ENCODE data around the gene CCDC187.

Gene CCDC187

DNA sequence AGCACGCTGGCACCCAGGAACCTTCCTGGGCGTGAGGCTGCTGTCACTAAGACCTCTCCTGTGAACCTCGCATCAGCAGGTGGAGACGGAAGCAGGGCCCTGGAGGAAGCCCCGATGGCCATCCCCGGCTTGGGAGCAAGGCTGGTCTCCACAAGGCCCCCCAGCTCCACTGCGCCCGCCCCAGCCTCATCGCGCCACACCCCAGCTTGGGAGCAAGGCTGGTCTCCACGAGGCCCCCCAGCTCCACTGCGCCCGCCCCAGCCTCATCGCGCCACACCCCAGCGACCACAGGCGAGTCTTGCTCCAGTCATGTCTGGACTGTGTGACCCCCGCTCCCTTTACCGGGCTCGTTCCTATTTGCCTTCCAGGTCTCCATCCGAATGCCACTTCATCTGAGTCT lies 69.3 kb downstream of the CCDC187 start:
- DNase-seq (ENCODE audit: extremely low spot score, insufficient read length, low read depth) (no peak), FAIRE-seq (no peak)

DNA sequence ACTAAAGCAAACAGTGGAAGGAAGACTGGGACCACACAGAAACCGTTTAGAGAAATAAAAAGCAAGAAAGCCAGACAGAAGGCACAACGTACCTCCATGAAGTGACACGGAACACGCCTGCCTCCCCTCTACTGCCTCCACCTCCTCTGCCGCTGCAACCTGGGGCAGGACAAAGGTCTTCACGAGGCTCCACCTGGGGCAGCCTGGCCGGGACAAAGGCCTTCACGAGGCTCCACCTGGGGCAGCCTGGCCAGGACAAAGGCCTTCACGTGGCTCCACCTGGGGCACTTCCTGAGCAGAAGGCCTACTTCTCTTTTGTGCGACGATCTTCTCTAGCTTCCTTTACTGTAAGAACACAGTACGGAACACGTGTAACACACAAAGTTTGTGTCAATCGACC lies 70.0 kb downstream of the CCDC187 start:
- no peak for FAIRE-seq
- no peak for DNase-seq (ENCODE audit: extremely low spot score, insufficient read length, low read depth)

DNA sequence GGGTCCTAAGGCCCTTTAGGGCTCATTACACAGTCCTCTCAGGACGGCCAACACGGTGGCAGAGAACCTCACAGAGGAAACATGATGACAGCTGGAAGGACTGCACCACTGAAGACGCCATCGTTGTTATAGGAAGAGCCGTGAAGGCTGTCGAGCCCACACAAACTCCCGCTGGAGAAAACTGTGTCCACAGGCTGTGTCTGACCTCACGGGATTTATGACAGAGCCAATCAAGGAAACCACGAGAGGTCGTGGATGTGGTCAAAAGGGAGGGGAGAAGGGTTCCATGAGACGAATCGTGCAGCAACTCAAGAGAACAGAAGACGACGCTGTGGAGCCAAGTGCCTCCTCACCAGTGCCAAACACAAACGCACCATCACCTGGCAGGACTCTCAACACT lies 70.5 kb downstream of the CCDC187 start:
- DNase-seq (ENCODE audit: extremely low spot score, insufficient read length, low read depth) (no peak), FAIRE-seq (no peak)

DNA sequence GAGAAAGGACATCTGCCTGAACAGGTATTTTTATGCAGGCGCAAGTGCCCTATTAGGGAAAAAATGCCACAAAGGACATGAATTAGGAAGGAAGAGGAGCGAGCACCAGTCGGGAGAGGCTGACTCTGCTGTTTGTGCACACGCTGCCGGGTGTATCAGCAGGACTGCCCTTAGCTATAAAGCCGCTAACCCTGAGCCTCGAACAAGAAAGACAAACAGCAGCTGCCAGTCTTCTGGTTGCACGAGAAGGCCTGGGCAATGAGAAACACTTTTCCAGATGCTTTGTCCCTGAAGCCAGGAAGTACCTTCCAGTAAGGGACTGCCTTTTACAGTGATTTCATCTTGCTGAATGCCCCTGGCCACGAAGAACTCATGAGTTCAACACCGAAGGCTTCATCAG lies 70.9 kb downstream of the CCDC187 start:
- no peak for FAIRE-seq
- no peak for DNase-seq (ENCODE audit: extremely low spot score, insufficient read length, low read depth)

DNA sequence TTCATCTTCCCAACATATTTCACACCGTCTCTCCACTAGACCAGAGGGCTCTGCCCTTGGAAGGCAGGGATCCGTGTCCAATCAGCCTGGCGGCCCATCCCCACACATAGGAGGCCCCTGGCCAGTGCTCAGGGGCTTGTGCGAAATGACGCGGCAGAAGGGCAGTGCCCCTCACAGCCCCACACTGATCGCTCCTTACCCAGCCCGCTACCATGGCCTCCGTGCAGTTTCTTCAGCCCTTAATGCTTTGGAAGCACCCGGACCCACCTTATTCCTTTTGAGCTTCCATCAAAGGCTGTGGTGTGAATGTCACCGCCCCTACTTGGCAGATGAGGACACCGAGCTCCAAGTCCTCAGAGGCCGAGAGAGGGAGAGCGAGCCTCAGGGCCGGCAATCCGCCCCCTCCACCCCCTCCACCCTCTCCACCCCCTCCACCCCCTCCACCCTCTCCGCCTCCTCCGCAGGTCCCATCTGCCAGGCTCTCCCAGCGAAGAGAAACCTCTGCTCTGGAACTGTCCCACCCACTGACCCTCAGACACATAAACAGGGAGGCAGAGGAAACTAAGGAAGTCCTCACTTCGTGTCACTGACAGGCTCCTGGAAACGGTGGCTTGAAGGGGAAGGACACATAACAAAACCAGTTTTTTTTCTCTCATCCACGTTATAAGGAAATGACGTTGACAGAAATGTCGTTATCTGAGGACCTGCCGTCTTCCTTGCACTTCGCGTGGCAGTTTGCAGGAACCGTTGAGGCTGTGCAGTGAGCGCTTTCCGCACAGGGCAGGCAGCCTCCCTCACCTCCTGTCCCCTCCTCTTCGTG lies 72.2 kb downstream of the CCDC187 start:
- FAIRE-seq (no peak), DNase-seq (ENCODE audit: extremely low spot score, insufficient read length, low read depth) (no peak)

DNA sequence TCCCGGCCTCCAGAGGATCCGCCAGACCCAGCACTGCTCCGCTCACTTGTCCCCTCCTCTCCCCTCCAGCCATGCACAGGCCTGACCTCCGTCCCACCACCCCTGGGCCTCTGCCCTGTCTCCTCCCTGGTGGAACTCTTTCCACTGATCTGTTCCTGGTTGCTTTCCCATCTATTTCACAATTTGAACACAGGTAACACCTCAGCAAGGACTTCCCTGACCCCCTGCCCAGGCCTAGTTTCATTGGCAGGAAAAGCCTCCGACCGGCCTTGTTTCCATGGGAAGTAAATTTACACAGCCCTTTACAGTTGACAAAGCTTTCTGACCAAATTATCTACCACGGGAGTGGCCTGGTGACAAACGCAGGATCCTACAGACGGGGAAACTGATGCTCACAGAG lies 73.1 kb downstream of the CCDC187 start:
- no peak for FAIRE-seq

DNA sequence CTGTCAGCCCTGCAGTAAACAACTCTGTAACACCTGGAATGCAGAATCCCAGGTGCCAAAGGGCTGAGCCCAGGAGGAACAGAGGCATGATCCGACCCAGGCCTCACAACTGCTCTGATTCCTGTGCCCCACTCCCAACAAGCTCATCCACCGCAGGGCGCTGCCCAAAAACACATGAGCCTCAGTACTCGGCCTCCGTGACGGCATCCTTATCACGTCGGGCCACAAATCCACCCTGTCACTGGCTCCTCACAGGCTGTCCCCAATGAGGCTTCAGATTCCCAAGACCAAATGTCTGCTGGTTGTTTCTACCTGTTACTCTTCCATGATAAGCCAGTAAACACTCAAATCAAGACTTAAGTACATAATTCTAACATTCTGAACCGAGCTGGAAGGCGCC lies 73.5 kb downstream of the CCDC187 start:
- no peak for DNase-seq (ENCODE audit: extremely low spot score, insufficient read length, low read depth)
- no peak for FAIRE-seq

More for the DNA sequence above, 73.1 kb downstream of the CCDC187 start:
- DNase-seq (ENCODE audit: extremely low spot score, insufficient read length, low read depth) = no peak

DNA sequence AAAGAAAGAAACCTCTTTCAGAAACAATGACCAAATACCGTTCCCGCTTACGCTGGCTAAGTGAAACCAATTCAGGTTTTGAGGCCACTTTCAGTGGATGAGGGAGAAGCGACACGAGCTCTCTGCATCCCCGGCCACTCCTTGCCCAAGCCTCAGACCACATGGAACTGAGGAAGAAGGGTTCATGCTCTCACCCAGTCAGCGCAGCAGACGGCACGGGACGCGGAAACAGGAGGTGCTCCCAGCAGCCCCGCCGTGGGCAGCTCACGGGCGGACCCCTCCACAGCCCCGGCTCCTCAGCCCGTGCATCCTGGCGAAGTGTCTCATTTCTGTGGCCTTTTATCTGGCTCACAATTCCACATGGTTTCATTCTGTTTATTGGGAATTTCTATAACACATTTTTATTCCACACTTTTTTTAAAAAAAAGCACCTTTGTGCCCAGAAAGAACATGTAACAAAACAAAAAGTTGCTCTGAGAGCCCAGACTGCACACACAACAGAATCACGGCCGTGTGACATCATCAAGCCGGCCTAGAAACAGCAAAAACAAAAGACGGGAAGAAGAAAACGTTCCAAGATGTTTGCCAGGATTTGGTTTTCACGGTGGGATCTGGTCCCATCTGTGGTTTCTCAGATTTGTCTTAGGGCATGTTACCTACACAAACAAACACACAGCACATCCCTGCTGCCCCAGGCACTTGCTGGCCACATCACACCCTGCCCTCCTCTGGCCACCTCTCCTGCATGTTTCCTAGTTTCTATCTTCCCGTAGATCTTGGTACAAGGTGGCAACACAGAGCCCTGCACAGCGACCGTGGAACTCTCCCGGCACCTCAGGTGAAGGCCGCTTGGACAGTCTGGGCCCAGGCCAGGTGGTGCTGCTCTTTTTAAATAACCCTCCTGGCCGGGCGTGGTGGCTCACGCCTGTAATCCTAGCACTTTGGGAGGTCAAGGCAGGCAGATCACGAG lies 74.5 kb downstream of the CCDC187 start:
- DNase-seq (ENCODE audit: extremely low spot score, insufficient read length, low read depth) (no peak), FAIRE-seq (no peak)

DNA sequence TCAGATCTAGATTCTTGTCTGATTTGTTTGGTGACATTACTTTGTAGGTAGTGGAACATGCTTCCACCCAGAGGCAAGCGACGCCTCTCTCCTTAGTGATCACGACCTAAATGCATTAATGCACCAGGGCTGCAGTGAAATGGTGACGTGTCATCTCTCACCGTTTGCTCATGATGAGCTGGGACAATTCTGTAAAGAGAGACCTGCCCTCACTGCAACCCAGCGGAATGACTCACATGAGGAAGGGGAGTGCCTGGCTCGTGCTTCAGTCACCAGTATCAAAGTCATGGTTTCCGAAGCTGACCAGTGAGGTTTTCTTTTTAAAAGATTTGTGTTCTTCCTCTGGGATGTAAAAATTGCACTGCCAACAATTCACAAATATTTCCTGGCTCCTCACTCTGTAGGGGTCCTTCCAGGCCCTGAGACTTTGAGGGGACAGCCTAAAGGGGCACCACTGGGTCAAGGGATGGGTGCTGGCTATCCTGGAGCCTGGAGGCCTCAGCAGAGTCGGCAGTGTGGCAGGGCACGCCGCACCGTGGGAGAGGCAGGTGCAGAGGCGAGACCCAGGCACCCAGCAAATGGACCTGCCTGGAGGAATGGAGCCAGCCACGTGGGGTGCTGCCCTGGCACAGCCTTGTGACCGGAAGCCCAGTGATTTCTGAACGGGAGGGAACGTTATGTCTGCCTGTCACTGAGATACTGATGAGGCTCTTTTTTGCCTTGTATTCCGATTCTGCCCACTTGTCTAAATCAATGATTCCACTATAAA lies 75.6 kb downstream of the CCDC187 start:
- FAIRE-seq = no peak
- no peak for DNase-seq (ENCODE audit: extremely low spot score, insufficient read length, low read depth)

DNA sequence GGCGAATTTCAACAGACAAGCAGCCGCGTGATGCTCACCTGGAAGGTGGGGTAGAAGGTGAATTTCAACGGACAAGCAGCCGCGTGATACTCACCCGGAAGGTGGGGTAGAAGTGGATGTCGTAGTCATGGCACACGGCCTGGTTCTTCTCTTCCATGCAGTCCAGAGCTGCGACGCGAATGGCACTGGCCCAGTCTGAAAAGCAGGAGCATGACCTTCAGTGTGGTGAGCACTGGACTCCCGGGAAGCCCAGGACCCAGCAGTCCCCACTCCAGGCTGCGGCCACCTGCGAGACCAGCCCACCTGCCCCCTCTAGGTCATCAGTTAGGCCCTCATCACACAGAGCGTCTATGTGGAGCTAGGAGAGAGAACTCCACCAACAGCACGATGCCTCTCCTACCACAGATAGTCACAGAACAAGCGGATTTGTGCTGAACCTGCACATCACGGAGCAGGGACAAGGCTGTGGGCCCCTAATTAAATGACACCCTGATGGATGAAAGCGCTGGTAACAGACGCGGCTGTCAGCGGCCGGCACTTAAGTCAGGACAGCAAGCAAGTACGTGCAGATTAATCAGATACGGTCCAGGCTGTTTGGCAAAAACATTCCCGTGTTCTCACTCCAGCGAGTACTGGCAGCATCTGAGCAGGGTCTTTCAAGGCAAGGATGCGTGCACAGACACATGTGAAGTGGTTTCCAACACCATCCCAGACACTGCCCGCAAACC lies 77.0 kb downstream of the CCDC187 start:
- no peak for FAIRE-seq

DNA sequence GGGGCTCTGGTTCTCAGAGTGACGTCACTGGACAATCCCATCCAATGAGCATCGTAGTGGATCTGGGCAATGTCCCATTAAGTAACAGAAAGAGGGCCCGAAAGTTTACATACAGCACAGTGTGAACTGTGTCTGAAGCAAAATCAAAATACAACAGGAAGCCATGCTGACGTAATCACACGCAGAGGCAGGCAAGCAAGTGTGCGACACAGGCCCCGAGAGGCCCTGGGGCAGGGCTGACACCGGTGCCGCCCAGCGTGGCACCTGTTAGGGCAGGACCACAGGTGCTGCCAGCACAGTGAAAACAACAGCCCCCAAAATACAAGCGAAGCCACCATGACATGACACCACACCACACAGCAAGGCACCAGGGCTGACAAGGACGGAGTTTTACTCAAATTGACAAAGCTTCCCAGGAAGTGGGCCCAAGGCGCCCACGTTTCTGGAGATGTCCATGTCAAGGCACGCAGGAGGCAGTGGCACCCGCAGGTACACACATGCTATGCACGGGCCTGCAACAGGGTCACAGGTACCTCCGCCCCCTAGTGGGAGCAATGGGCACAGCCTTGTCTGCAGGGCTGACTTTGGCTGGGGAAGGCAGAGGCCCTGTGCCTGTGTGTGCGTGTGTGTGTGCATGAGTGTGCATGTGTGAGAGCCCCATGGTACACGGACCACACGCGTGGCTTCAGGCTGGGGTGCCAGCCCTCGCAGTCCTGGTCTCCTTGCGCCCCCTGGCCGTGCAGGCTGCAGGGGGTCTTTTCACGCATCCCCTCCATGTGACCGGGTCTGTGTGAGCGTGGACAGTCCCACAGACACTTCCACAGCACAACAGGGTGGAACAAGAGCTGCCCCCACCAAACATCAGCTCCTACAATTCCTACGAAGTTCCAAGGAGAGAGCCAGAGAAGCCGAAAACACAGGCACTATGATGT lies 77.9 kb downstream of the CCDC187 start:
- peak; percentile 73 for DNase-seq (ENCODE audit: extremely low spot score, insufficient read length, low read depth)
- no peak for FAIRE-seq

More for the DNA sequence above, 77.0 kb downstream of the CCDC187 start:
- no peak for DNase-seq (ENCODE audit: extremely low spot score, insufficient read length, low read depth)

DNA sequence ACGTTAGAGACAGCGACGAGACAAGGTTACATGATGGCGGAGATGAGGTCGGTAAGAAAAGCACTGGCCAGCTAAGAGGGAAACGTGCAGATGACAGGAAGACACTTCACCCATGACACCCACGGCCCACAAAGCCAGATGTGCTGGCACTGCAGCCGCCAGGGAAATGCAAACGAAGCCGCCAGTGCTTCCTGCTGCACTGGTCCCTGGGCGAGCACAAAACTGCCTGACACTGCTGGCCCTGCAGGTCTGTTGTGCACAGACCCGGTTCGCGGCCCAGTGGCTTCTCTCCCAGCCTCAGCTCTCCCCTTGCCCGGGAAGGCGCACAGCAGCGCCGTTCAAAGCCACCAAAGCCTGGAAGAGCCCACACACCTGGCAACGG lies 78.5 kb downstream of the CCDC187 start:
- FAIRE-seq (peak; percentile 97), DNase-seq (ENCODE audit: extremely low spot score, insufficient read length, low read depth) (no peak)

DNA sequence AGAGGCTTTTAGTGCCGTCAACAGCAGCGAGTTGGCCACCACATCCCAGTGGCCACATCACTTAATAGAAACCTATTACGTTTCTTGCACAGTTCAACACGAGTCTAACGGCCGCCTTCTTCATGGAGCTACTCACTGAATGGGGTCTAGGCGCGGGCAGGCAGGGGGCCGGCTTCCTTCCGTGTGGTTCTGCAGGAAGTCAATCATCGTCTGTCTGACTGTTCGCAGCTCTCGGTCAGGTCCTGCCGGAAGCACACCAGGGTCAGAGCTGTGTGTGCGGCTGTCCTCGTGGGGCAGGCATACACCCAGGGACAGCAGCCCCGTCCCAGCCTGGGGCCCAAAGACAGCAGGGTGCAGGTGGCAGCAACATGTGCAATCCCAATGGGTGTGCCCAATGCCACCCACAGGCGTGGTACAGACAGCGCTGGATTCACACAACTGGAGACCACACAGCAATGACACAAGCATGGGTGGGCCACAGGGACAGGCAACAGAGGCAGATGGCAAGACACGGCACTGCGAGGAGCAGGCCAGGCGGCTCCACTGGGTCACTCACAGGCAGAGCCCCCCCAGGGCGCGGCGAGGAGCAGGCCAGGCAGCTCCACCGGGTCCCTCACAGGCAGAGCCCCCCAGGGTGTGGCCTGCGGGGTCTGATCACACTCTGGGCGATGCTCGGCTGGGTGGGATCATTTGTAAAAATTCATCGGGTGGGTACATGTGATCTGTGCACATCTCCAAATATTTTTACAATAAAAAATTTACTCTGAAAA lies 79.8 kb downstream of the CCDC187 start:
- DNase-seq (ENCODE audit: extremely low spot score, insufficient read length, low read depth) (no peak), FAIRE-seq (no peak)

DNA sequence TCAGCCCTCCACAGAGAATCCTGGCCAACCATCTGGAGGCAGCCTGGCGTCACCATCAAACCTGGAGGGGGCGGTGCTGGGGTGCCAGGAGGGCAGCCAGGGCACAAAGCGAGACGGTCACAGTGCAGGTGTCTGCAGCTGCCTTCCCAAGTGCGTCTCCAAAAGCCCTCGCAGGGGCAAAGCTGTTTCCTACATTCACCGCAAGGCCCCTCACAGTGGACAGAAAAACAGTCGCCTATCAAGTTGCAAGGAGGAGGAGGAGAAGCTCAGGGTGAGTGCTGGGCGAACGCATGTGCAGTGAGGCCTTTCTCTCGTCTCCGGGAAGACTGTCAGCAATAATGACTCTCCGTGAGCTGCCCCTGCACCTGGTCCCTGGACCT lies 81.0 kb downstream of the CCDC187 start:
- FAIRE-seq (no peak), DNase-seq (ENCODE audit: extremely low spot score, insufficient read length, low read depth) (no peak)

DNA sequence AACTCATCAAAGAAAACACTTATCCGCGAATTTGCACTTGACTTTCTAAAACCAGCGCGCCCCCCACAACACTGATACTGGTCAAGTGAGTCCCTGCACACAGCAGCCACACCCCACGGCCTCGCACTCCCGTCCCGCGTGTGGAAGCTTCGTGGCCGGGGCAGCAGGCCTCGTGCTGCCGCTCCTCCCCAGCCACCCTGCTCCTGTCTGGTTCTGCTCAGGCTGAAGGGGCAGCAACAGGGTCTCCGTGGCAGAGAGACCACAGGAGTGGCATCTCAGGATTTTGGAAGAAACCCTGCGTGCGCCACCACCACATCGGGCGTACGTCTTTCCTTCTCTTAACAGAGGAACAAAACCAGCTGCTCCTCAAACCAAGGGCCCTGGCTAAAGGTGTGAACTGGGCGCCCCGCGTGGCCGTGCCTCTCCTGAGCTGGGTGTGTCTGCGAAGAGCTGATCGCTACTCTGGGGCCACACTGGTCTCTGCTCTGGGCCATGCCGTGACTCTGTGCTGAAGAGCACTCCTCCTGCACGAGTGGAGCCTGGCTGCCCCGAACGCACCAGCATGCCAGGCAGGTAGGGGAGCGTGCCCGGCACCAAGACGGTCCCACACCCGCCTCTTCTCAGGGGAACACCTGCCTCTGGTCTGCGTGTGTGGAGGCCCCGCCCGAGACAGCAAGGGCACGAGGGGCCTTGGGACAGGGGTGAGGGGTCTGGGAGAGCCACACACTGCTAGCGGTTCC lies 81.6 kb downstream of the CCDC187 start:
- no peak for DNase-seq (ENCODE audit: extremely low spot score, insufficient read length, low read depth)
- FAIRE-seq = no peak

DNA sequence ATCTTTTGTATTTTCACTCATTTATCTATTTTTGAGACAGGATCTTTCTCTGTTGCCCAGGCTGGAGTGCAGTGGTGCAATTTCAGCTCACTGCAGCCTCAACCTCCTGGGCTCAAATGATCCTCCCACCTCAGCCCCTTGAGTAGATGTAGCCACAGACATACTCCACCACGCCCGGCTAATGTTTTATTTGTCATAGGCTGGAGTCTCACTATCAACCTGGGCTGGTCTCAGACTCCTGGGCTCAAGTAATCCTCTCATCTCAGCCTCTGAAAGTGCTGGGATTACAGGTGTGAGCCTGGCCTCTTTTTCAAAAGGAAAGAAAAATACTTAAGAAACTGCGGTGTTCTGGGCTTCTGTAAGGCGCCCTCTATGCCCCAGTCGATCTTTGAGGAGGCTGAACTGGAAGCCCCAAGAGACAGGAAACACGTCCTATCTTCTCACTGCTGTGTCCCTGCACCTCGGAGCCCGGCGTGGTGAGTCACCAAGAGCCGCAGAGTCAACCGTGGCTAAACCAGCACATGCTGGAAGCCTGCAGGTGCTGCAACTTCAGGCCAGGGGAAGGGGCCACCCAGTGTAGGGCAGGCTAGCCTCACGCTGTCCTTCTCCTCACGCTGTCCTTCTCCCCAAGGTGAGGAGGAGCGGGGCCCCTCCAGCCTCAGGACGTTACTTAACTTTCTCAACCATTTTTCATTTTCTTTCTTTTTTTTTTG lies 83.7 kb downstream of the CCDC187 start:
- DNase-seq (ENCODE audit: extremely low spot score, insufficient read length, low read depth) (no peak), FAIRE-seq (no peak)

DNA sequence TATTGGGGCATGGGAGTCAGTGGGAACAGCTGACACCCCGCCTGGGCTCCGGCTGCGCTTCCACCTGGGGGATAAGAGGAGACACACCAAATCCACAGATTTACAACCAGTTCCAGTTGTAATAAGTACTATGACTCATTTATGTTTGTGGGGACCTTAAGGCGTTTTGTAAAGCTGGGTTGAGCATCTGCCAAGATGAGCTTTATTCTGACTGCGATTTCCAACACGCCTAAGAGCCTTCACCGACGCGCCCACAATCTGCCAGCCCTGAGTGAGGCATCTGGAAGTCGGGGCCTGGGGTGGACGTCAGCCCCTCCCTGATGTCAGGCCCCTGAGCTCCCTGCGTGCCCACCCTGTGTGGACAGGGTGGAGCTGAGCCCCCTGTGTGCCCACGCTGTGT lies 84.6 kb downstream of the CCDC187 start:
- DNase-seq (ENCODE audit: extremely low spot score, insufficient read length, low read depth) (no peak), FAIRE-seq (no peak)

All from GM18507 (cell line).